ENCODE data around the gene BHLHE23. TPM values are rescaled to one million over a fixed set of nuclear protein-coding genes. Genes with fewer than 3 reads are reported as not detected.

BHLHE23 gene
- total and polyA plus RNA-seq, 2 donors (not counting 1 experiment from before 2014, with no cell fraction given) = not detected

GRCh38 chr20:63049561-63050221, 42.9 kb upstream of the BHLHE23 start:
- Histone ChIP-seq H2AFZ (ENCODE audit: low read length) (no peak overlapping the region), H3K27ac (ENCODE audit: insufficient read depth, low read length) (no peak overlapping the region), H3K79me2 (ENCODE audit: control insufficient read depth, insufficient read depth, low read length) (no peaks in the 10 kb centered on the region), H3K4me3 (replicated peaks in 1 of 4; ENCODE audit: control extremely low read depth in 1 of 4, insufficient read depth in 1 of 4, low read depth in 3 of 4, low read length in 4 of 4) (no peak overlapping the region), H3K4me2 (ENCODE audit: extremely low read depth, insufficient read depth, low read length) (no peak overlapping the region), H4K20me1 (ENCODE audit: control insufficient read depth, extremely low read depth, insufficient read depth, low read length) (no peaks in the 10 kb centered on the region), H3K27me3 (ENCODE audit: control insufficient read depth, insufficient read depth, low read length) (no peaks in the 10 kb centered on the region), H3K9ac (ENCODE audit: insufficient read depth, low read length) (no peak overlapping the region), H3K4me1 (ENCODE audit: control insufficient read depth, extremely low read depth, insufficient read depth, low read length) (no peaks in the 10 kb centered on the region), H3K9me3 (ENCODE audit: control insufficient read depth, insufficient read depth, low read depth, low read length) (no peaks in the 10 kb centered on the region), H3K36me3 (ENCODE audit: control insufficient read depth, insufficient read depth, low read length) (no peaks in the 10 kb centered on the region)
- no peak for TF ChIP-seq EZH2 (IDR thresholded peaks at IDR 0.05; ENCODE audit: low read length, missing control alignments)
- TF ChIP-seq CTCF (conservative IDR thresholded peaks at IDR 0.05 in 1 of 2, IDR thresholded peaks at IDR 0.05 in 1 of 2; ENCODE audit: low read depth in 1 of 2, low read length in 2 of 2) = no peak
- no peak for DNase-seq (ENCODE audit: low read depth in 2 of 2)

GRCh38 chr20:63049191-63049518, 42.4 kb upstream of the BHLHE23 start:
- Histone ChIP-seq H3K9me3 (ENCODE audit: control insufficient read depth, insufficient read depth, low read depth, low read length) (no peaks in the 10 kb centered on the region), H2AFZ (ENCODE audit: low read length) (no peak overlapping the region), H3K27me3 (ENCODE audit: control insufficient read depth, insufficient read depth, low read length) (no peaks in the 10 kb centered on the region), H3K4me3 (replicated peaks in 1 of 4; ENCODE audit: control extremely low read depth in 1 of 4, insufficient read depth in 1 of 4, low read depth in 3 of 4, low read length in 4 of 4) (no peak overlapping the region), H3K9ac (ENCODE audit: insufficient read depth, low read length) (no peak overlapping the region), H3K27ac (ENCODE audit: insufficient read depth, low read length) (no peak overlapping the region), H3K4me1 (ENCODE audit: control insufficient read depth, extremely low read depth, insufficient read depth, low read length) (no peaks in the 10 kb centered on the region), H3K4me2 (ENCODE audit: extremely low read depth, insufficient read depth, low read length) (no peak overlapping the region), H4K20me1 (ENCODE audit: control insufficient read depth, extremely low read depth, insufficient read depth, low read length) (no peaks in the 10 kb centered on the region), H3K36me3 (ENCODE audit: control insufficient read depth, insufficient read depth, low read length) (no peaks in the 10 kb centered on the region), H3K79me2 (ENCODE audit: control insufficient read depth, insufficient read depth, low read length) (no peaks in the 10 kb centered on the region)
- no peak for DNase-seq (ENCODE audit: low read depth in 2 of 2)
- TF ChIP-seq EZH2 (IDR thresholded peaks at IDR 0.05; ENCODE audit: low read length, missing control alignments) = no peak
- TF ChIP-seq CTCF (conservative IDR thresholded peaks at IDR 0.05 in 1 of 2, IDR thresholded peaks at IDR 0.05 in 1 of 2; ENCODE audit: low read depth in 1 of 2, low read length in 2 of 2) = no peak

GRCh38 chr20:63048516-63049190, 41.9 kb upstream of the BHLHE23 start:
- H3K27ac ChIP-seq (ENCODE audit: insufficient read depth, low read length) = no peak overlapping the region
- DNase-seq (ENCODE audit: low read depth in 2 of 2) = no peak
- no peak for TF ChIP-seq EZH2 (IDR thresholded peaks at IDR 0.05; ENCODE audit: low read length, missing control alignments)
- no peak for TF ChIP-seq CTCF (conservative IDR thresholded peaks at IDR 0.05 in 1 of 2, IDR thresholded peaks at IDR 0.05 in 1 of 2; ENCODE audit: low read depth in 1 of 2, low read length in 2 of 2)
- H3K4me2 ChIP-seq (ENCODE audit: extremely low read depth, insufficient read depth, low read length) = no peak overlapping the region
- no peaks in the 10 kb centered on the region for H3K36me3 ChIP-seq (ENCODE audit: control insufficient read depth, insufficient read depth, low read length)
- no peak overlapping the region for H2AFZ ChIP-seq (ENCODE audit: low read length)
- no peaks in the 10 kb centered on the region for H4K20me1 ChIP-seq (ENCODE audit: control insufficient read depth, extremely low read depth, insufficient read depth, low read length)
- H3K79me2 ChIP-seq (ENCODE audit: control insufficient read depth, insufficient read depth, low read length) = no peaks in the 10 kb centered on the region
- H3K4me1 ChIP-seq (ENCODE audit: control insufficient read depth, extremely low read depth, insufficient read depth, low read length) = no peaks in the 10 kb centered on the region
- H3K9me3 ChIP-seq (ENCODE audit: control insufficient read depth, insufficient read depth, low read depth, low read length) = no peaks in the 10 kb centered on the region
- H3K27me3 ChIP-seq (ENCODE audit: control insufficient read depth, insufficient read depth, low read length) = no peaks in the 10 kb centered on the region
- no peak overlapping the region for H3K9ac ChIP-seq (ENCODE audit: insufficient read depth, low read length)
- H3K4me3 ChIP-seq (replicated peaks in 1 of 4; ENCODE audit: control extremely low read depth in 1 of 4, insufficient read depth in 1 of 4, low read depth in 3 of 4, low read length in 4 of 4) = no peak overlapping the region
